IMR-90 (cell line): ENCODE measurements around the gene CCSER1. TPM values are rescaled to one million over a fixed set of nuclear protein-coding genes. Genes with fewer than 3 reads are reported as not detected.

ENCODE experiments used
- ATAC-seq: fragments of 200-7000 bp; cut with Tn5 transposase; 2 replicates; pipeline ENCODE4 v1.9.1; 2020; ENCODE audit warnings: low read depth, mild to moderate bottlenecking, moderate library complexity
- BruUV-seq: library from RNA; stranded (reverse); fragments of 400-500 nt; replicated peaks from 2 replicates; lab custom pipeline; 2021; lab: Mats Ljungman, UMichigan
- CTCF ChIA-PET: fragments of 300-600 bp; formaldehyde crosslinking; extraction: SDS; loops from one replicate; lab custom pipeline; 2021; ENCODE audit warnings: antibody characterized with exemption; lab: Yijun Ruan, JAX
- POLR2A ChIA-PET: fragments of 300-600 bp; sonication (Branson Sonifier 250); formaldehyde crosslinking; loops from one replicate; lab custom pipeline; 2022; ENCODE audit warnings: antibody characterized with exemption; ENCODE audit not compliant: unreplicated experiment; lab: Charles Lee
- DNase-seq: peaks from one replicate; pipeline ENCODE4 v3.0.0; 2013
- H2AFZ ChIP-seq: replicated peaks from 2 replicates; pipeline ENCODE3; 2013; ENCODE audit warnings: low read length, mild to moderate bottlenecking; ENCODE audit not compliant: poor library complexity
- H2AK5ac ChIP-seq: 2 replicates; pipeline ENCODE4 v1.6.1; 2013; ENCODE audit warnings: low read depth, low read length, inconsistent platforms
- H2AK9ac ChIP-seq: replicated peaks from 2 replicates; pipeline ENCODE3; 2013; ENCODE audit warnings: mild to moderate bottlenecking, low read depth, low read length, moderate library complexity; ENCODE audit not compliant: poor library complexity
- H2BK120ac ChIP-seq: 2 replicates; pipeline ENCODE4 v1.6.1; 2013; ENCODE audit warnings: low read depth, low read length, inconsistent platforms
- H2BK15ac ChIP-seq: 3 replicates; pipeline ENCODE4 v1.6.1; 2013; ENCODE audit warnings: low read depth, low read length, inconsistent platforms
- H2BK20ac ChIP-seq: 2 replicates; pipeline ENCODE4 v1.6.1; 2013; ENCODE audit warnings: low read depth, mild to moderate bottlenecking, inconsistent platforms, low read length, moderate library complexity
- H2BK5ac ChIP-seq: 2 replicates; pipeline ENCODE4 v1.6.1; 2013; ENCODE audit warnings: mild to moderate bottlenecking, low read depth, low read length, inconsistent platforms; ENCODE audit not compliant: poor library complexity, severe bottlenecking
- H3K14ac ChIP-seq: replicated peaks from 2 replicates; pipeline ENCODE4 v1.6.1; 2013; ENCODE audit warnings: low read depth, low read length, inconsistent platforms
- H3K18ac ChIP-seq: 2 replicates; pipeline ENCODE4 v1.6.1; 2013; ENCODE audit warnings: low read depth, low read length, control low read depth
- H3K23ac ChIP-seq: 2 replicates; pipeline ENCODE4 v1.6.1; 2013; ENCODE audit warnings: low read depth, low read length, inconsistent platforms
- H3K27ac ChIP-seq: 2 replicates; pipeline ENCODE4 v1.5.1; 2013; ENCODE audit warnings: mild to moderate bottlenecking, control low read depth, low read length; ENCODE audit not compliant: insufficient read depth
- H3K27me3 ChIP-seq: 2 replicates; pipeline ENCODE4 v1.6.1; 2013; ENCODE audit warnings: low read length; ENCODE audit not compliant: control insufficient read depth, insufficient read depth
- H3K36me3 ChIP-seq: 2 replicates; pipeline ENCODE4 v1.6.1; 2013; ENCODE audit warnings: low read length, mixed read lengths; ENCODE audit not compliant: control insufficient read depth, insufficient read depth
- H3K4ac ChIP-seq: 2 replicates; pipeline ENCODE4 v1.6.1; 2013; ENCODE audit warnings: low read depth, low read length, inconsistent platforms
- H3K4me1 ChIP-seq: 2 replicates; pipeline ENCODE4 v1.6.1; 2013; ENCODE audit warnings: low read length, mixed read lengths; ENCODE audit not compliant: control insufficient read depth, insufficient read depth
- H3K4me2 ChIP-seq: 2 replicates; pipeline ENCODE4 v1.6.1; 2013; ENCODE audit warnings: low read depth, mild to moderate bottlenecking, control low read depth, low read length, moderate library complexity
- H3K4me3 ChIP-seq: 2 replicates; pipeline ENCODE4 v1.5.1; 2013; ENCODE audit warnings: low read depth, mild to moderate bottlenecking, control low read depth, low read length, moderate library complexity; ENCODE audit not compliant: insufficient read depth
- H3K56ac ChIP-seq: 2 replicates; pipeline ENCODE4 v1.6.1; 2013; ENCODE audit warnings: low read length, inconsistent platforms; ENCODE audit not compliant: insufficient read depth; ENCODE audit errors: extremely low read depth
- H3K79me1 ChIP-seq, 2 experiments: 2 replicates each; pipeline ENCODE4 v1.6.1; 2013; ENCODE audit warnings: low read length in 2 of 2, inconsistent platforms in 1 of 2, low read depth in 1 of 2
- H3K9ac ChIP-seq: 2 replicates; pipeline ENCODE4 v1.6.1; 2013; ENCODE audit warnings: low read depth, low read length, control low read depth
- H3K9me1 ChIP-seq: 2 replicates; pipeline ENCODE4 v1.6.1; 2013; ENCODE audit warnings: low read length, inconsistent platforms; ENCODE audit not compliant: insufficient read depth
- H3K9me3 ChIP-seq: 2 replicates; pipeline ENCODE4 v1.6.1; 2013; ENCODE audit warnings: low read length; ENCODE audit not compliant: control insufficient read depth, insufficient read depth
- H4K20me1 ChIP-seq: 2 replicates; pipeline ENCODE4 v1.6.1; 2013; ENCODE audit warnings: low read length, inconsistent platforms; ENCODE audit not compliant: insufficient read depth
- H4K5ac ChIP-seq: 2 replicates; pipeline ENCODE4 v1.6.1; 2013; ENCODE audit warnings: mild to moderate bottlenecking, low read depth, low read length, control low read depth
- H4K8ac ChIP-seq, 2 experiments: 2 replicates each; pipeline ENCODE4 v1.6.1; 2013; ENCODE audit warnings: low read depth in 2 of 2, low read length in 2 of 2, control low read depth in 1 of 2, inconsistent platforms in 1 of 2
- H4K91ac ChIP-seq: 2 replicates; pipeline ENCODE4 v1.6.1; 2013; ENCODE audit warnings: low read depth, low read length, inconsistent platforms; ENCODE audit not compliant: insufficient read depth
- BHLHE40 ChIP-seq: fragments of 150-350 bp; IDR thresholded peaks from 2 replicates; pipeline ENCODE4 v1.6.1; 2016; ENCODE audit warnings: mild to moderate bottlenecking, low read depth, low read length
- CEBPB ChIP-seq: IDR thresholded peaks from 2 replicates; pipeline ENCODE4 v1.6.1; 2012; ENCODE audit warnings: low read depth, low read length, improper control_type of control experiment
- CHD1 ChIP-seq: IDR thresholded peaks from 2 replicates; pipeline ENCODE4 v1.6.1; 2012; ENCODE audit warnings: low read depth, low read length, improper control_type of control experiment
- FOS ChIP-seq: fragments of 150-350 bp; IDR thresholded peaks from 2 replicates; pipeline ENCODE4 v1.6.1; 2016; ENCODE audit warnings: low read depth, low read length
- MAFK ChIP-seq: IDR thresholded peaks from 2 replicates; pipeline ENCODE4 v1.6.1; 2012; ENCODE audit warnings: low read depth, low read length, improper control_type of control experiment
- MAZ ChIP-seq: IDR thresholded peaks from 2 replicates; pipeline ENCODE4 v1.6.1; 2012; ENCODE audit warnings: low read depth, mild to moderate bottlenecking, low read length, improper control_type of control experiment, moderate library complexity, borderline replicate concordance
- MXI1 ChIP-seq: IDR thresholded peaks from 2 replicates; pipeline ENCODE4 v1.6.1; 2012; ENCODE audit warnings: low read depth, mild to moderate bottlenecking, low read length, moderate library complexity, borderline replicate concordance
- NFE2L2 ChIP-seq: fragments of 150-350 bp; IDR thresholded peaks from 2 replicates; pipeline ENCODE4 v1.6.1; 2016; ENCODE audit warnings: low read depth, mild to moderate bottlenecking, low read length
- POLR2A ChIP-seq: IDR thresholded peaks from 2 replicates; pipeline ENCODE4 v1.6.1; 2012; ENCODE audit warnings: mild to moderate bottlenecking, low read depth, low read length
- RAD21 ChIP-seq: IDR thresholded peaks from 2 replicates; pipeline ENCODE4 v1.6.1; 2012; ENCODE audit warnings: low read length, improper control_type of control experiment
- RCOR1 ChIP-seq: IDR thresholded peaks from 2 replicates; pipeline ENCODE4 v1.6.1; 2012; ENCODE audit warnings: mild to moderate bottlenecking, low read length, improper control_type of control experiment; ENCODE audit not compliant: insufficient replicate concordance
- RFX5 ChIP-seq: IDR thresholded peaks from 2 replicates; pipeline ENCODE4 v1.8.0; 2012; ENCODE audit warnings: low read depth, mild to moderate bottlenecking, low read length, moderate library complexity
- SMC3 ChIP-seq: fragments of 150-350 bp; IDR thresholded peaks from 2 replicates; pipeline ENCODE4 v1.6.1; 2016; ENCODE audit warnings: low read depth, mild to moderate bottlenecking, antibody characterized with exemption, low read length, moderate library complexity
- USF2 ChIP-seq: fragments of 150-350 bp; IDR thresholded peaks from 2 replicates; pipeline ENCODE4 v1.6.1; 2017; ENCODE audit warnings: mild to moderate bottlenecking, antibody characterized with exemption, low read length, low read depth
- dilution Hi-C: fragments of 300-500 bp; cut with HindIII; formaldehyde crosslinking; loops from one replicate; pipeline ENCODE4 v1.14.3; 2018; ENCODE audit warnings: low sequenced_read_pairs; ENCODE audit not compliant: unreplicated experiment
- in situ Hi-C: fragments of 300-500 bp; cut with MboI; formaldehyde crosslinking; loops from 3 replicates; pipeline ENCODE4 v1.14.3; 2019; ENCODE audit warnings: low sequenced_read_pairs, inconsistent platforms, mixed read lengths
- intact Hi-C: fragments of 100-400 bp; cut with micrococcal nuclease; formaldehyde crosslinking; loops from 2 replicates; pipeline ENCODE4 v1.10.0; 2022
- polyA plus RNA-seq, 3 experiments: library from polyadenylated mRNA; depleted of rRNA; stranded (reverse); fragments of >200 nt; gene quantifications; 2 replicates each; pipeline ENCODE4 v1.2.3, GENCODE V29; 2012; ENCODE audit warnings: low replicate concordance in 1 of 3
- total RNA-seq: library from RNA; depleted of rRNA; stranded (reverse); fragments of >200 nt; gene quantifications from 2 replicates; pipeline ENCODE4 v1.2.3, GENCODE V29; 2012
- TF ChIP-seq, protein P1 (sequence below): fragments of 150-350 bp; IDR thresholded peaks from 2 replicates; pipeline ENCODE4 v1.6.1; 2016; ENCODE audit warnings: low read depth, mild to moderate bottlenecking, low read length, moderate library complexity, borderline replicate concordance
- TF ChIP-seq, protein P2 (sequence below): conservative IDR thresholded peaks from 2 replicates; pipeline ENCODE4 v1.5.1; 2012; ENCODE audit warnings: mild to moderate bottlenecking, low read depth, low read length, improper control_type of control experiment

The CCSER1 gene
- total and polyA plus RNA-seq, 2 of the 4 experiments (the other 2 are of a cell fraction) = not detected

DNA sequence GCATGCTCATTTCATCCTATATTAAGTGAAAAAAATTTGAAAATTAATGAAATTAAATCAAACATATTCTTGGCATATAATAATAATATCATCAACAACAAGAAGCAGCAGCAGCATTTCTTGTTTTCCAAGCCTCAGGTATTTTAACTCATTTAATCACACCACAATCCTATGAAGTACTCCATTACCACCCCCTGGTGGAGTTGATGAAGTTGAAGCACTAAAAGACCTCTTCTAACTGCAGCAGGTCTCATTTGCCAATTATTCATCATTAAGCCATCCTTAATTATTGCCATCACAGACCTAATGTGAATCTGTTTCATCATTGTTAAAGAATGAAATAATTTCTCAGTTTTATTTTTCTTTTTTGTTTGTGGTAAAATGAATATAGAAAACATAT lies 1375.2 kb downstream of the CCSER1 start:
- no peak overlapping the region for H4K5ac ChIP-seq
- H4K20me1 ChIP-seq = no peaks in the 10 kb centered on the region
- H4K8ac ChIP-seq = no peak overlapping the region
- no peak overlapping the region for H2BK15ac ChIP-seq
- intact Hi-C loops (no loop called here), dilution Hi-C loops (no loop called here), in situ Hi-C loops (no loop called here)
- no peak for DNase-seq
- no peak overlapping the region for H4K91ac ChIP-seq
- no peak overlapping the region for H3K4me3 ChIP-seq
- no peak overlapping the region for H3K4me2 ChIP-seq
- H3K4me1 ChIP-seq = no peaks in the 10 kb centered on the region
- H2AFZ ChIP-seq = no peak overlapping the region
- H3K23ac ChIP-seq = no peak overlapping the region
- H3K27ac ChIP-seq = no peak overlapping the region
- ChIA-PET CTCF (no interaction called here), POLR2A (no interaction called here)
- no peak overlapping the region for H3K4ac ChIP-seq
- no peaks in the 10 kb centered on the region for H3K9me1 ChIP-seq
- no peak overlapping the region for H2AK5ac ChIP-seq
- no peak overlapping the region for H3K18ac ChIP-seq
- no TSS peak for BruUV-seq
- H2BK5ac ChIP-seq = no peak overlapping the region
- 0 out of 2 replicates have a peak, but pooled peaks cover 2% of the 10 kb centered on the region for H3K9me3 ChIP-seq
- H3K36me3 ChIP-seq = no peaks in the 10 kb centered on the region
- no peaks in the 10 kb centered on the region for H3K79me1 ChIP-seq
- H2BK120ac ChIP-seq = no peak overlapping the region
- no peak overlapping the region for H2BK20ac ChIP-seq
- H3K56ac ChIP-seq = no peak overlapping the region
- H3K14ac ChIP-seq = no peak overlapping the region
- TF ChIP-seq, protein P1, sequence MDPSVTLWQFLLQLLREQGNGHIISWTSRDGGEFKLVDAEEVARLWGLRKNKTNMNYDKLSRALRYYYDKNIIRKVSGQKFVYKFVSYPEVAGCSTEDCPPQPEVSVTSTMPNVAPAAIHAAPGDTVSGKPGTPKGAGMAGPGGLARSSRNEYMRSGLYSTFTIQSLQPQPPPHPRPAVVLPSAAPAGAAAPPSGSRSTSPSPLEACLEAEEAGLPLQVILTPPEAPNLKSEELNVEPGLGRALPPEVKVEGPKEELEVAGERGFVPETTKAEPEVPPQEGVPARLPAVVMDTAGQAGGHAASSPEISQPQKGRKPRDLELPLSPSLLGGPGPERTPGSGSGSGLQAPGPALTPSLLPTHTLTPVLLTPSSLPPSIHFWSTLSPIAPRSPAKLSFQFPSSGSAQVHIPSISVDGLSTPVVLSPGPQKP = no peak
- TF ChIP-seq NFE2L2 (no peak), MAZ (no peak), MXI1 (no peak), RAD21 (no peak), RCOR1 (no peak), CHD1 (no peak), MAFK (no peak), FOS (no peak), POLR2A (no peak), CEBPB (no peak), USF2 (no peak), RFX5 (no peak), SMC3 (no peak), BHLHE40 (no peak)
- TF ChIP-seq, protein P2, sequence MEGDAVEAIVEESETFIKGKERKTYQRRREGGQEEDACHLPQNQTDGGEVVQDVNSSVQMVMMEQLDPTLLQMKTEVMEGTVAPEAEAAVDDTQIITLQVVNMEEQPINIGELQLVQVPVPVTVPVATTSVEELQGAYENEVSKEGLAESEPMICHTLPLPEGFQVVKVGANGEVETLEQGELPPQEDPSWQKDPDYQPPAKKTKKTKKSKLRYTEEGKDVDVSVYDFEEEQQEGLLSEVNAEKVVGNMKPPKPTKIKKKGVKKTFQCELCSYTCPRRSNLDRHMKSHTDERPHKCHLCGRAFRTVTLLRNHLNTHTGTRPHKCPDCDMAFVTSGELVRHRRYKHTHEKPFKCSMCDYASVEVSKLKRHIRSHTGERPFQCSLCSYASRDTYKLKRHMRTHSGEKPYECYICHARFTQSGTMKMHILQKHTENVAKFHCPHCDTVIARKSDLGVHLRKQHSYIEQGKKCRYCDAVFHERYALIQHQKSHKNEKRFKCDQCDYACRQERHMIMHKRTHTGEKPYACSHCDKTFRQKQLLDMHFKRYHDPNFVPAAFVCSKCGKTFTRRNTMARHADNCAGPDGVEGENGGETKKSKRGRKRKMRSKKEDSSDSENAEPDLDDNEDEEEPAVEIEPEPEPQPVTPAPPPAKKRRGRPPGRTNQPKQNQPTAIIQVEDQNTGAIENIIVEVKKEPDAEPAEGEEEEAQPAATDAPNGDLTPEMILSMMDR = no peak
- no peaks in the 10 kb centered on the region for H3K27me3 ChIP-seq
- no peak for ATAC-seq
- H2AK9ac ChIP-seq = no peak overlapping the region
- no peak overlapping the region for H3K9ac ChIP-seq
